Amniotic epithelial cell (primary cell): Measurements from ENCODE around the gene OLFM2.
"Not testable (repeated sequence)": the region's sequence is repeated elsewhere in the genome, so short reads cannot be mapped to it uniquely, and the experiment has no call there.

ENCODE experiments used
- DNase-seq: peaks from one replicate; pipeline ENCODE4 v3.0.0-alpha.2; 2010; ENCODE audit warnings: low read depth

Gene OLFM2

DNA sequence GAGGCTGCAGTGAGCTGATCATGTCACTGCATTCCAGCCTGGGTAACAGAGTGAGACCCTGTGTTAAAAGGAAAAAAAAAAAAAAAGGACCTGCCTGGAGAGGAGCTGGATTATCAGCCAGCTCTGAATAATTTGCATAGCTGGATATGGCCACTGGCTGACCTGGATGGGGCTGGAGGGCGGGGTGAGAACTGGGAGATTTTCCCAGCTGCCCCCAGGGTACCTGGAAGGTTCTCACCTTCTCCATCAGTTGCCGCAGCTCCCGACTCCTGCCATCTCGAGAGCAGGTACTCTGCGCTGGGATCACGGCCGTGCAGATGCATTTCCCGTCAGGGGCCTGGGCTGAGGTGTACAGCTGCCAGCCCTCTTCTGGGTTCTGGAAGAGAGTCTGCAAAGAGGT is 75.9 kb downstream of the OLFM2 start:
- no peak for DNase-seq

DNA sequence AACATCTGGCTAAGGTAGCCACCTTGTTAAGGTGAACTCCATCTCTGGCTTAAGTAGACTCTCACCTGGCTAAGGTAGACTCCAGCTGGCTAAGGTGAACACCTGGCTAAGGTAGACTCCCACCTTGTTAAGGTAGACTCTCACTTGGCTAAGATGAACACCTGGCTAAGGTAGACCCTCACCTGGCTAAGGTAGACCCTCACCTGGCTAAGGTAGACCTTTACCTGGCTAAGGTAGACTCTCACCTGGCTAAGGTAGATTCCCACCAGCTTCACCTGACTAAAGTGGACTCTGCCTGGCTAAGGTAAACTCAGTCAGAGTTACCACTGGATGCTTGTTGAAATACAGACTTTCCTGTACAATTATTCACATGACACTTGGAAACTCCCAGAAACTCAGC is 77.5 kb downstream of the OLFM2 start:
- DNase-seq = no peak

DNA sequence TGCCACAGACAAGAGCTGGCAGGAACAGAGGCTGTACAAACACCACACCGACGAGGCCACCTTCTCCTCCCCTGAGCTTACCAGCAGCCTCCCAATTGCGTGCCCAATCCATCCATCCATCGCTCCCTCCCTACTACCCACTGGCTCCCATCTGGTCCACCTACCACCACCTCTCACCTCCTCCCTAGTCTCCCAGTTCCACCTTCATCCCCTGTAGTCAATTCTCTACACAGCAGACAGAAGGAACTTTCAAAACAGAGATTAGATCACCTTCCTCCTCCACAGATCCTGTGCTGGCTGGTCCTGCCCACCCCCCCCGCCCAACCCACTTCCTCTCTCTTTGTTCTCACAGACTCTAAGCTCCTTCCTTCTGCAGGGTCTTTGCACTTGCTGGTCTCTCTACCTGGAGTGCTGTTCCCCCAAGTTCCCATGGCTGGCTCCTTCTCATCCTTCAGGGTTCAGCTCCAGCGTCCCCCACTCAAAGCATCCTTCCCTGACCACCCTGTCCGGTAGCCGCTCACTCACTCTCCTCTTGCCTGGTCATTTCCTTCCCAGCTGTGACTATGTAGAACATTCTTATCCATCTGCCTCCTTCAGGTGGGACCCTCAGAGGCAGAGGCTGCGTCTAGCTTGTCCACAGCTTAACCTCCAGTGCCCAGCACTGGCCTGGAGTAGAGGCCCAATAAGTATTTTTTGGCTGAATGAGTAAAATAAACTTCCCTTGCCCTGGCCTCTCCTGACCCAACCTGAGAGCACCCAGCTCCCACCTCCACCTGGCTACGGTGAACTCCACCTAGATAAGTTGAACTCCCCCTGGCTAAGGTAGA is 78.2 kb downstream of the OLFM2 start:
- DNase-seq = no peak

DNA sequence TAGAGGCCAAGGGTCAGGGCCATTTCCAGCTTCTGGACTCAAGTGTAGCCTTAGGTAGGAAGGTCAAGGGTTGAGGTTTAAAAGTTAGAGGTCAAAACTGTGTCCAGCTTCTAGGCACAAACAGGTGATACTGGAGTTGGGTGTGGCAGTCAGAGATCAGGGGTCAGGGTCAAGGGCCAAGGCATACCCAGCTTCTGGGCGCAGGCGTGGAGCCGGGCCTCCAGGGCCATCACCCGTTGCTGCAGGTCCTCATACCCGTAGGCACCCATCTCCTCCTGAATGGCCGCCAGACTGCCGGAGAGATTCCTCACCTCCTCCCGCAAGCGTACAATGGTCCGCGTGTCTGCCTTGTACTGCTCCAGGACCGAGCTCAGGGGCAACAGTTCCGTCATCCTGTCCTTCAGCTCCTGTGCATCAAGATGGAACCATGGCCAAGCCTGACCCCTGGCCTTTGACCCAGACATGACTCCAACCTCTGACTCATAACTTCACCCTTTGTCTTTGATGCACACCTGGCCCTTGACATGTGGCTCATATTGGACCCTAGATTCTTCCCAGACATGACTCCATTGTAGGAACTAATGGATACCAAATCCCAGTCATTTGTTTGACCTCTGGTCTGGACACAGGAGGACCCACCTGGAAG is 79.1 kb downstream of the OLFM2 start:
- no peak for DNase-seq

DNA sequence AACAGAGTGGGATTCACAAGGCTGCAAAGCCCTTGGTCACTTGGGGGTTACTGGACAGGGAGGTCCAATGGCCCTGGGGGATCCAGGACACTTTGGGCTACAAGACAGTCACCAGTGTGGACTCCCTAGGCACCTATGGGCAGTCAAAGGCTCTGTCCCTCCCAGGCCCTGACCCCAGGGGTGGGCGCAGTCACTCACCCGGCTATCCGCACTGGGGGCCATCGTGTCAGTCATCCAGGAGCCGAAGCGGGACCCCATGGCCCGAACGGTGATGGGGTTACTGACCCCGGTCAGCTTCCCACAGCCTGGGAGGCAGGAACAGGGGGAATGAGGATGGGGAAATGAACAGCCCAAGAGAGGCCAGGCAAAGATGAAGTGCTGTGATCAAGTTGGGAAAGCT is 79.7 kb downstream of the OLFM2 start:
- DNase-seq = no peak

DNA sequence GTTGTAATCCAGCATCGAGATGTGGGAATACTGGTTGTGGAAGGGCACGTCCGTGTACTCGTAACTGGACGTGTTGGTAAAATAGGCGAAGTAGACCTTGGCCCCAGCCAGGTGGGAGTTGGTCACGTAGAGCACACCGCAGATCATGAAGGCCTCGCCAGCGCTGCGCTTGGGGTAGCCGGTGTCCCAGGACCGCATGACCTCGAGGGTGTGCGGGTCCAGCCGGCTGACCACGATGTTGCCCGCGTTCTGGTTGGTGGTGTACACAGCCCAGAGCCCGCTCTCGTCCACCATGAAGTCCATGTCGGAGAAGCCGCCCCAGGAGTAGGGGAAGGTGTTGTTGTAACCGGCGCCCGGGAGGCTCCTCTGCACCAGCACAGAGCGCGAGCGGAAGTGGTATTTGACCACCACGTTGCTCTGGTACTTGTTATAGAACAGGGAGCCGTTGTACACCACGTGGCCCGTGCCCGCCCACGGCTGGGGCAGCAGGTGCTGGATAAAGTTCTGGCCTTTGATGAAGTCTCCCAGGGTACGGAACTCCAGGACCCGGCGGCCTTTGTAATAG is 82.0 kb downstream of the OLFM2 start:
- no peak for DNase-seq

DNA sequence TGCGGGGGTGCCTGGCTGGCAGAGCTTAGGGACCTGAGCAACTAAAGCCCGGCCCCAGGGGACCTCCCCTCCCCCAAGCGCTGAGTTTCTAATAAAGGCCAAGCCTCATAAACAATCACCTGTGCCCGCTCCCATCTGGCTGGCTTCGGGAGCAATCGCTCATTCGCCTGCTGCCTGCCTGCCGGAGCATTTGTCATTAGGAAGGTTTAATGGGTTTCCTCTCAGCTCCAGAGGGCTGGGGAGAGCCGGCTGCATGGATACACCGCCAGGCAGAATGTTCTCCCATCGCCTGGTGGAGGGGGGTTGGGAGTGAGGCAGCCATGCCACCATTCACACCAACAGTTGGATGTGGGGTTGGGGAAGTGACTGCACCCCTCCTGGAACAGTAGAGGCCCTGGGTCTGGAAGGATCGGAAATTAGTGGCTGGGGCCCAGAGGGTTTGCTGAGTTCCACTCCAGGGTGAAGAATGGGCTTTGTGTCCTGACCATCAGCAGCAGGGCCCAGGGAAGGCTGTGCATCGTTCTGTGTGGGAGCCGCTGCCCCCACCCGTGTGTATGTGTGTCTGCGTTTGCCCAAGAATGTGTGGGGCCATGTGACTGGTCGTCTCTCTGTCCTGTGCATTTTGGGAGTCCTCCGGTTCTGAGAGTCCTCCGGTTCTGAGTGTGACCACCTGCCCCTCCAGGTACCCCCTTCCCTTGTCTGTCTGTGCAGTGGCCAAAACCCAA is 85.9 kb downstream of the OLFM2 start:
- no peak for DNase-seq

DNA sequence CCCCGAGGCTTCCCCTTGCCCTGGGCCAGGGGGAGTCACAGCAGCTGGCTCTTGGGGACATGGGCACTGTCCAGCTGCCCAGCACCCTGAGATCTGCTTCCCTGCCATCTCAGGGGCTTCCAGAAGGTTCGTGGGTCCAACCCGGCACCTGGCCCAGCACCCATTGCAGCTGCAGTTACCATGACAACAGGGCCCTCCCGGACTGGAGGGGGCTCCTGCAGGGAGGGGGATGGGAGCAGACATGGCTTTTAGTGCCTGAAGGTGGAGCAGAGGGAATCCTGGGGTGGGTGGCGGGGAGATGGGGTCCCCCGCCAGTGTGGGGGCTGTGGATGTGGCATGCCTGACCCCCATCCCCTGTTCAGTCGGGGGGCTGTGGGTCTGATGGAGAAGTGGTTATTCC is 86.5 kb downstream of the OLFM2 start:
- no peak for DNase-seq

DNA sequence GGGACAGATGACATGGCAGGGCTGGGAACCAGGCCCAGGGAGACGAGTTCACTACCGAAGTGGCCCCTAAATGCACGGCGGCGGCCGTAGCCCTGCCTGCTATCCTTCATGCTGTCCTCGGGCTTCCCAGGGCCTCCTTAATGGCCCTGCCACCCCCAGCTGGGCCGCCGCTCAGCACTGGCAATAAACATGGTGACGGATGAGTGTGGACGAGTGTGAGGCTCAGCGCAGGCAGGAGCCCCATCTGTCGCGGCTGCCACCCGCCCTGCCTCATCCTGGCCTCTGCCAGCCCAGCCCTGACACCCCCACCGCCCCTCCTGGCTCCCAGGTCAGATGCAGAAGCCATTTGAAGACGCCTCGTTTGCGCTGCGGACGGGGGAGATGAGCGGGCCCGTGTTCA is 87.6 kb downstream of the OLFM2 start:
- no peak for DNase-seq

DNA sequence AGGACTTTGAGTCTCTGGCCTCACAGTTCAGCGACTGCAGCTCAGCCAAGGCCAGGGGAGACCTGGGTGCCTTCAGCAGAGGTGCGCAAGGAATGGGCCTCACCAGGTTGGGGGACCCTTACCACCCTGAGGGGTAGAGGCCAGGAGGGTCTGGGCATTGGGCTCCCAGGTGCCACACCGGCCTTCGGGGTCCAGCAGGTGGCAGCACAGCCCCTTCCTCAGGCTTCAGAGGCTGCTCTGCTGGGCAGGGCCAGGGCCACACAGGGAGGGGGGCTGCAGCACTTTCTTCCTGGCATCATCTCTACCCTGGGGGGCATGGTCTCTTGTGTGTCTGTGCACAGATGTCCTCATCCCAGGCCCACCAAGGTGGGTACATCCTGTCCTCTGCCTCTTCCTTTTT is 88.3 kb downstream of the OLFM2 start:
- DNase-seq = no peak

DNA sequence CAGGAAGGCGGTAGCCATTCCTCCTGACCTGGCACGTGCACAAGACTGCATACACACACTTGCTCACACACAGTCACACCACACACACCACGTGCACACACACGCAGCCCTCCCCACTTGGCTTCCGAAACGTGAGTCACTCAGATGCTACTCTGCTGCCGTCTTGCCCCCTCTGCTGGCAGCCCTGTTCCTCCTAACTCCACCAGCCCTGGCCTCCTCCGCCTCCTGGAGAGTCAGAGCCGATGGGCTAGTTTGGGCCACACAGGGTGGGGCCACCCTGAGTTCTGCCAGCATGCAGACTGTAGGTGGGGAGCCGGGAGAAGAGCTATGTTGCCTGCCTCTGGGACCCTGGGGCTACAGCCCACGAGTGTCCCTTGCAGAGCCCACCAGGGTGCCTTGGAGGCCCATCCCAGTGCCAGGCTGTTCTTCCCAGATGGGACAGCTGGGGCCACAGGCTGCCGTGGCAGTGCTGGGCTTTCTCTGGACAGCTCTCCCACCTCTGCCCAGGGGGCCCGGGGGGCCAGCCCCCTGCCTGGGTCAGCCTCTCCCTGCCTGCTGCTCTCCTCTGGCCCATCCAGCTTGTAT is 89.1 kb downstream of the OLFM2 start:
- DNase-seq = peak; percentile 91

DNA sequence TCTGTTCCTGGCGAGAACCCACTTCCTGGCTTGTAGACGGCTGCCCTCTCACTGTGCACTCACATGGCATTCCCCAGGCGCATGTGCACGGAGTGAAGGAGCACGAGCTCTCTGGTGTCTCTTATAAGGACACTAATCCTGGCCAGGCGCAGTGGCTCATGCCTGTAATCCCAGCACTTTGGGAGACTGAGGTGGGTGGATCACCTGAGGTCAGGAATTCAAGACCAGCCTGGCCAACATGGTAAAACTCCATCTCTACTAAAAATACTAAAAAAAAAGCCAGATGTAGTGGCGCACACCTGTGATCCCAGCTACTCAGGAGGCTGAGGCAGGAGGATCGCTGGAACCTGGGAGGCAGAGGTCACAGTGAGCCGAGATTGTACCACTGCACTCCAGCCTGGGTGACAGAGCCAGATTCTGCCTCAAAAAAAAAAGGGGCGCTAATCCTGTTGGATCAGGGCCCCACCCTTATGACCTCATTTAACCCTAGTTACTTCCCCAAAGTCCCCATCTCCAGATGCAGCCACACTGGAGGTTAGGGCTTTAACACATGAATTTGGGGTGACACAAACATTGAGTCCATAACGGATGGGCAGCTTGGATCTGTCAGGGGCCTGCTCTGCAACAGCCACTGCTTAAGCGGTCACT is 92.6 kb downstream of the OLFM2 start:
- DNase-seq = not testable (repeated sequence)

DNA sequence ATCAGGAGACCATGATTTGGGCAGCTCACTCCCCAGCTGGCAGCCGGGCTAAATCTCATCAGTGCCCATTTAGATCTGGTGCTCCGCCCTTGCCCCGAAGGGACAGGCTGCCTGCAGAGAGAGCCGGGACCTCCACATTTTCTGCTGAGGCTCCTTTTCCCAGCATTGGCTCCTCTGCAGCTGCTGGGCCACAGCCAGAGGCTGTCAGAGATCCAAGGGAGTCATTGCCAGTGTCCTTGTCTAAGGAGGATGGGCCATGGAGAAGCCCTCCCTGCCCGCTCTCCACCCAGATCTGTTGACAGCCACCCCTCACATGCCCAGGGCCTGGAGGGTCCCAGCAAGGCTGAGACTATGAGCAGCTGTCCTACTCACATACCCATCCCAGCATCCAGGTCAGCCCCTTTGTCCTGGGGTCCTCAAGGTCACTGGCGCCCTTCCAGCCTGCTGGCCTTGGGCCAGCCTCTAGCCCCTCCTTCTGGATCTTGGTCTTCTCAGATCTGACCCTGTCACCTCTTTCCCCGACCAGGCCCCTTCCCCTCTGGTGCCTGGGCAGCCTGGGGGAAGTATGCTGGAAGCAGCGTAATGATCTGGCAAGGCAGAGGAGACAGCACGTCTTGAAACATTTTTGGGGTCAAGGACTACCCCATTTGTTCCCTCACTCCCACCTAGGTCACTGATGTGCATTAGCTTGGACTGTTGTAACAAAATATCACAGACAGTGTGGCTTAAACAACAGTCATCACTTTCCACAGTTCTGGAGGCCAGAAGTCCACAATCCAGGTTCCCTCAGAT is 93.3 kb downstream of the OLFM2 start:
- no peak for DNase-seq

DNA sequence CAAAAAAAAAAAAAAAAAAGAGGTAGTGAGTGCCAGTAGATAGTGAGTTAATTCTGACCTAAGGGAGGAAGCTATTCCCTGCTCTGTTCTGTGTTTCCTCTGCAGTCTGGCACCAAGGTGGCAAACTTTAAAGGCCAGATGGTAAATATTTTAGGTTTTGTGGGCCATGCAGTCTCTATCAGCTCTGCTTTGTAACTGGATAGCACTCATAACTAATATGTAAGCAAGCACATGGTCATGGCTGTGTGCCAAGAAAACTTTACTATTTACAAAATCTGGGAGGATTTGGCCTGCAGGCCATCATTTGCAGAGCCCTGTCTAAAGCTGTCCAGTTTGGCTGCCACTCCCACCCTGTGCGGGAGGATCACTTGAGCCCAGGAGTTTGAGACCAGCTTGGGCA is 96.9 kb downstream of the OLFM2 start:
- peak; percentile 26 for DNase-seq

DNA sequence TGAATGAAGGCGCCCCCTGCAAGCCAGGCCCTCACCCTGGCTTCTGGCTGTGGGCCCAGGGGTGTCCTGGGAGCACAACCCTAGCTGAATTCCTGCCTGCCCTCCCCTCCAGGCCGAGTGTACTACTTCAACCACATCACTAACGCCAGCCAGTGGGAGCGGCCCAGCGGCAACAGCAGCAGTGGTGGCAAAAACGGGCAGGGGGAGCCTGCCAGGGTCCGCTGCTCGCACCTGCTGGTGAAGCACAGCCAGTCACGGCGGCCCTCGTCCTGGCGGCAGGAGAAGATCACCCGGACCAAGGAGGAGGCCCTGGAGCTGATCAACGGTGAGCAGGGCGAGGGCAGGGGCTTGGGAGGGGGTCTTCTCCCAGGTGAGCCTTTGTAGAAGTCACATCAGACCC is 98.0 kb downstream of the OLFM2 start:
- no peak for DNase-seq

DNA sequence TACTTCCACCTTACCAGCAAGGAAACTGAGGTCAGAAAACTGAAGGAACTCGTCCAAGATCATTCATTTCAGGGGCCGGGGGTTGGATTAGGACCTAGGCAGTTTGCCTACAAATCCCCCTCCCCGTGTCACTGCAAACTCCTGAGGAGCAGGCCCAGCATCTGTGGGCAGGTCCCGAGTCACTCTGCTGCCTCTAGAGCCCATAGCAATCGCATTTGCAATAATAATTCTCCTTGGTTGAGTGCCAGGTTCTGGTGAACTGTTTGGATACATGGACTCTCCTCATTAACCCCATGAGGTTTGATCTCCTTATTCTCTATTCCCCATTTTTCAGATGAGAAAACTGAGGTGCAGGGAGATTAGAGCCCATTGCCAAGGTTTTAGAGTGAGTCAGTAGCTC is 100.3 kb downstream of the OLFM2 start:
- peak; percentile 11 for DNase-seq

DNA sequence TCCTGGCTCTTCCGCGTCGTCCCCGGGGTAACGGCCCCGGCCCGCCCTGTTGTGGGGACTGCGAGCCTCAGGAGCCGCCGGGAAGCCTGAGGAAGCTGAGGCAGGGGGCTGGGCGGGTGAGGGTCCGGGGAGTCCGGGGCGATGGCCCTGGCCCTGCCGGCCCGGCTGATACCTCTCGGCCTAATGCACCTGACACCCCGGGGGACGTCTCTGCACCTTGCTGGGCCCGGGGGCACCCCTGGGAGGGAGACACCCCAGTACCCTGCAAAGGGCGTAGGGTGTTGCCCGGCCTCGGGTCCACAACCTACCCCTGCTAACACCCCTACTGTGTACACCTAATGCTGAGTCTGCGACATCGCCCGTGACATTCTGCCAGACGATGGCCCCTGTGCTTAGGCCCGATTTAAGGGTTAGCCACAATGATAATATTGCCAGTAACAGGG is 100.8 kb downstream of the OLFM2 start:
- no peak for DNase-seq

DNA sequence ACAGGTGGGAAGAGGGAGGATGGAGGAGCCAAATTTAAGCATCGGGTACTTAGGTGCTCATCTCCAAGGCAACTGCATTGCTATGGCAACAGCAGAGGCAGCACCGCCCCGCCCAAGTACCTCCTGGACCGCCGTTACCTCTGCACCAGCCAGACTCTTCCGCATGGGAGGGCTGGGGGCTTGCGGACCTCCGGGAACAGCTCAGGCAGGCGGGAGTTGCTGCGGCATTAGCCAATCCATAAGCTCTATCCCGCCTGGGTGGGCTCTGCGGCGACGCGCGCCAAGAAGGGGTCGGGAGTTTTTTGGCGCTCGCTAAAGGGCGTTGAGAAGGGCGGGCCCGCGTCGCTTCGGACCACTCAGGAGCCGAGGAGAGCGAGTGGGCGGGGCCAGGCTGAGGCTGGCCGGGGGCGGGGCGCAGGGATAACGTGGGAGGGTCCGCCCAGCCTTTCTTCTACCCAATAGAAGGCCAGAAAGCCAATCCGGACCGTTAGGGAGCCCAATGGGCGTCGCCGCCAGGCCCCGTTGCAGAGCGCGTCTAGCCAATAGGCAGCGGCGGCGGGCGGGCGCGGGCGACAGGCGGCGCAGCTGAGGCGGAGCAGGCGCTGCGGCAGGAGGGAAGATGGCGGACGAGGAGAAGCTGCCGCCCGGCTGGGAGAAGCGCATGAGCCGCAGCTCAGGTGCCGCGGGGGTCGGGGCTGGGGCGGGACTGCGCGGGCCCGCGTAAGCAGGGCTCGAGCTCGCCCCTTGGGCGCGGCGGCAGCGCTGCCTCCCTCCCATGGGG is 101.4 kb downstream of the OLFM2 start, which contains the start of gene PIN1:
Gene PIN1 (plus strand): TSS at position 593 of the 781 bp plus-strand sequence. CDS start 27 bp downstream, at position 620.
- DNase-seq = peak; percentile 97

DNA sequence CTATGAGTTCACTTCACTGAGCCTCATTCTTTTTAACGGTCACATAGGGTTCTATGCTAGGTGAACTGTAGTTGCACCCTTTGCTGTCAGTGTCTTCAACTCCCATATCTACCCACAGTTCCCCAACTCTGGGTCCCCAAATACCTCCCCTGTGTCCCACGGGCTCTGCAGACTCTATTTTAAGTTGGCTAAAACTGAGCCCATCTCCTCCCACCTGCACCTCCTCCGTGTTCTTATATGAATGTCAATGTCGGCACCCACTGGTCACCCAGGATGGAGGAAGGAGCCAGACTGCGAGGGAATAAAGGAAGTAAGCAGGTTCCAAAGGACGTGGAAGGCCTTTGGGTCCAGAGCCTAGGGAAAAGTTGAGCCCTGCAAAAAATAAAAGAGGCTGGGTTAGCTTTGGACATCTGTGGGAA is 102.0 kb downstream of the OLFM2 start:
- no peak for DNase-seq

DNA sequence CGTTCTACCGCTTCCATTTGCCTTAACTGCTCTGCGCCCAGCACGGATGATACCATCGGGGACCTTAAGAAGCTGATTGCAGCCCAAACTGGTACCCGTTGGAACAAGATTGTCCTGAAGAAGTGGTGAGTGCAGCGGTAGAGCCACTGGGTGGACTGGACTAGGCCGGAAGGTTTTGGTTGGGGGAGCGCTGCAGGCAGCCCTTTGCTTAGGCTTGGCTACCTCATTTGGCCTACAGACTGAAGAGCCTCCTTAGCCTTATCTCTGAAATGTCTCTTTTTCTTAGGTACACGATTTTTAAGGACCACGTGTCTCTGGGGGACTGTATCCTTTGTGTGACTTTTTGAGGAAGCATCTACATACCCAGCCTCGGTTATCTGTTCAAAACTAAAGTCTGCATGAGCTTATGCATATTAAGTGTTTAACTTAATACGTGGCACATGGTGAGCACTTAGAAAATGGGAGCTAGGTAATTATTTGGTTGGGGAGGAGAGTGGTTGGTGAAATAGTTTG is 107.7 kb downstream of the OLFM2 start:
- no peak for DNase-seq
